GM23248 (cell line): ENCODE results near the gene ASRGL1. TPM values are rescaled to one million over a fixed set of nuclear protein-coding genes. Genes with fewer than 3 reads are reported as not detected.

Experiments
- DNase-seq: peaks from one replicate; pipeline ENCODE4 v3.0.0-alpha.2; 2015
- H2AFZ ChIP-seq: fragments of 200-600 bp; sonication (generic); 2 replicates; pipeline ENCODE4 v1.6.1; 2016; ENCODE audit warnings: antibody characterized with exemption
- H3F3A ChIP-seq: fragments of 200-600 bp; sonication (generic); 2 replicates; pipeline ENCODE4 v1.6.1; 2016; ENCODE audit warnings: mild to moderate bottlenecking, antibody characterized with exemption, mixed run types; ENCODE audit not compliant: insufficient read depth
- H3K27ac ChIP-seq: fragments of 200-600 bp; sonication (generic); 2 replicates; pipeline ENCODE4 v1.5.1; 2016; ENCODE audit warnings: mild to moderate bottlenecking
- H3K27me3 ChIP-seq: fragments of 200-600 bp; sonication (generic); replicated peaks from 2 replicates; pipeline ENCODE4 v1.6.1; 2016; ENCODE audit warnings: mild to moderate bottlenecking; ENCODE audit not compliant: insufficient read depth
- H3K36me3 ChIP-seq: fragments of 200-600 bp; sonication (generic); 2 replicates; pipeline ENCODE4 v1.6.1; 2016; ENCODE audit warnings: low read depth, mild to moderate bottlenecking
- H3K4me1 ChIP-seq: fragments of 200-600 bp; sonication (generic); 2 replicates; pipeline ENCODE4 v1.6.1; 2016; ENCODE audit warnings: mild to moderate bottlenecking; ENCODE audit not compliant: insufficient read depth
- H3K4me2 ChIP-seq: fragments of 200-600 bp; sonication (generic); one replicate; pipeline ENCODE4 v1.6.1; 2016; ENCODE audit warnings: mild to moderate bottlenecking; ENCODE audit not compliant: unreplicated experiment
- H3K4me3 ChIP-seq: fragments of 200-600 bp; sonication (generic); 2 replicates; pipeline ENCODE4 v1.5.1; 2016; ENCODE audit warnings: mild to moderate bottlenecking
- H3K79me2 ChIP-seq: fragments of 200-600 bp; sonication (generic); 2 replicates; pipeline ENCODE4 v1.6.1; 2016; ENCODE audit warnings: mild to moderate bottlenecking; ENCODE audit not compliant: insufficient read depth
- H3K9ac ChIP-seq: fragments of 200-600 bp; sonication (generic); 2 replicates; pipeline ENCODE4 v1.6.1; 2016; ENCODE audit warnings: mild to moderate bottlenecking
- H3K9me2 ChIP-seq: fragments of 200-600 bp; sonication (generic); 2 replicates; pipeline ENCODE4 v1.6.1; 2016; ENCODE audit warnings: mixed run types, mild to moderate bottlenecking, moderate library complexity; ENCODE audit not compliant: insufficient read depth
- H3K9me3 ChIP-seq: fragments of 200-600 bp; sonication (generic); one replicate; pipeline ENCODE4 v1.6.1; 2017; ENCODE audit warnings: low read depth
- H4K20me1 ChIP-seq: fragments of 200-600 bp; sonication (generic); 2 replicates; pipeline ENCODE4 v1.6.0; 2016; ENCODE audit not compliant: insufficient read depth
- EZH2 ChIP-seq: fragments of 200-600 bp; sonication (generic); IDR thresholded peaks from 2 replicates; pipeline ENCODE4 v1.6.1; 2018; ENCODE audit warnings: antibody characterized with exemption, mild to moderate bottlenecking; ENCODE audit not compliant: insufficient read depth, poor library complexity, severe bottlenecking
- EZH2phosphoT487 ChIP-seq: fragments of 200-600 bp; sonication (generic); IDR thresholded peaks from 2 replicates; pipeline ENCODE4 v1.6.1; 2018; ENCODE audit warnings: antibody characterized with exemption, moderate library complexity, mild to moderate bottlenecking, low read depth; ENCODE audit not compliant: insufficient read depth
- WGBS, 2 experiments: methylation state at CpG; one replicate each; pipeline ENCODE4 v1.1.6; 2015 to 2017; ENCODE audit warnings: low lambda C conversion rate in 2 of 2, low coverage in 1 of 2; ENCODE audit errors: missing lambda C conversion rate in 2 of 2; 5-methylcytosine and 5-hydroxymethylcytosine counted together
- in situ Hi-C: fragments of 300-500 bp; cut with MboI; formaldehyde crosslinking; loops from 2 replicates; pipeline ENCODE4 v1.15.0; 2020
- polyA plus RNA-seq: library from polyadenylated mRNA; unstranded; fragments of >200 nt; fragmentation: Nextera tagmentation; extraction: Ambion mirVana; gene quantifications from 2 replicates; pipeline ENCODE4 v1.2.1, GENCODE V29; 2016
- total RNA-seq: library from RNA; depleted of rRNA; stranded (reverse); fragments of >200 nt; shearing (Covaris generic); gene quantifications from 2 replicates; pipeline ENCODE4 v1.2.3, GENCODE V29; 2014

ASRGL1 gene
- total and polyA plus RNA-seq, 2 experiments from 2014 or later, result 0.43 to 0.59 TPM

GRCh38 chr11:62410972-62411371 is 73.7 kb downstream of the ASRGL1 start:
- no peak overlapping the region for H3K4me3 ChIP-seq
- no peaks in the 10 kb centered on the region for H3K9me3 ChIP-seq
- no peaks in the 10 kb centered on the region for H3K79me2 ChIP-seq
- H3K9me2 ChIP-seq, result no peaks in the 10 kb centered on the region
- WGBS, 2 experiments, result 78 to 81% methylated on average over 8 of the region's 8 CpGs
- no peak overlapping the region for H3K27ac ChIP-seq
- no peaks in the 10 kb centered on the region for H4K20me1 ChIP-seq
- in situ Hi-C loops, result no loop called here
- no peak overlapping the region for H3K4me2 ChIP-seq
- H3K4me1 ChIP-seq, result no peaks in the 10 kb centered on the region
- no peaks in the 10 kb centered on the region for H3F3A ChIP-seq
- TF ChIP-seq EZH2 (no peak), EZH2phosphoT487 (no peak)
- H3K9ac ChIP-seq, result no peak overlapping the region
- no peak overlapping the region for H2AFZ ChIP-seq
- no peak for DNase-seq
- no peaks in the 10 kb centered on the region for H3K27me3 ChIP-seq
- no peaks in the 10 kb centered on the region for H3K36me3 ChIP-seq

- Histone ChIP-seq H3K36me3 (no peaks in the 10 kb centered on the region), H4K20me1 (no peaks in the 10 kb centered on the region), H3K79me2 (no peaks in the 10 kb centered on the region), H3K4me1 (no peaks in the 10 kb centered on the region), H3K9ac (no peak overlapping the region), H3K4me2 (no peak overlapping the region), H3K9me3 (no peaks in the 10 kb centered on the region), H3K9me2 (no peaks in the 10 kb centered on the region), H2AFZ (no peak overlapping the region), H3K4me3 (no peak overlapping the region), H3F3A (no peaks in the 10 kb centered on the region), H3K27ac (no peak overlapping the region), H3K27me3 (no peaks in the 10 kb centered on the region)
- no peak for DNase-seq
- in situ Hi-C loops, result no loop called here
- 70 to 71% methylated on average over 5 of the region's 5 CpGs for WGBS, 2 experiments
- TF ChIP-seq EZH2 (no peak), EZH2phosphoT487 (no peak)
Measured at GRCh38 chr11:62411524-62411923, 74.3 kb downstream of the ASRGL1 start.

GRCh38 chr11:62413060-62413696 is 75.9 kb downstream of the ASRGL1 start:
- no peaks in the 10 kb centered on the region for H3K79me2 ChIP-seq
- no peaks in the 10 kb centered on the region for H3K9me3 ChIP-seq
- WGBS, 2 experiments, result 83 to 86% methylated on average over 8 of the region's 8 CpGs
- in situ Hi-C loops, result no loop called here
- H2AFZ ChIP-seq, result no peak overlapping the region
- H3K9ac ChIP-seq, result no peak overlapping the region
- no peaks in the 10 kb centered on the region for H3K36me3 ChIP-seq
- no peaks in the 10 kb centered on the region for H3K9me2 ChIP-seq
- no peak overlapping the region for H3K4me2 ChIP-seq
- H3K27ac ChIP-seq, result no peak overlapping the region
- no peak overlapping the region for H3K4me3 ChIP-seq
- H3F3A ChIP-seq, result no peaks in the 10 kb centered on the region
- H3K27me3 ChIP-seq, result no peaks in the 10 kb centered on the region
- H4K20me1 ChIP-seq, result no peaks in the 10 kb centered on the region
- DNase-seq, result no peak
- no peaks in the 10 kb centered on the region for H3K4me1 ChIP-seq
- no peak for TF ChIP-seq EZH2
- TF ChIP-seq EZH2phosphoT487, result no peak

- no peaks in the 10 kb centered on the region for H3K79me2 ChIP-seq
- WGBS, 2 experiments, result 83 to 84% methylated on average over 12 of the region's 12 CpGs
- no peaks in the 10 kb centered on the region for H3K4me1 ChIP-seq
- no peaks in the 10 kb centered on the region for H3K9me3 ChIP-seq
- no peak overlapping the region for H2AFZ ChIP-seq
- TF ChIP-seq EZH2 (no peak), EZH2phosphoT487 (no peak)
- H3K9ac ChIP-seq, result no peak overlapping the region
- H3K4me3 ChIP-seq, result no peak overlapping the region
- H3K36me3 ChIP-seq, result no peaks in the 10 kb centered on the region
- no peak overlapping the region for H3K27ac ChIP-seq
- H3F3A ChIP-seq, result no peaks in the 10 kb centered on the region
- no peak overlapping the region for H3K4me2 ChIP-seq
- no peaks in the 10 kb centered on the region for H3K9me2 ChIP-seq
- no peak for DNase-seq
- no peaks in the 10 kb centered on the region for H3K27me3 ChIP-seq
- in situ Hi-C loops, result no loop called here
- no peaks in the 10 kb centered on the region for H4K20me1 ChIP-seq
Measured at GRCh38 chr11:62416596-62416995, 79.3 kb downstream of the ASRGL1 start.
